ENCODE results near the gene KRTAP10-2. TPM values are rescaled to one million over a fixed set of nuclear protein-coding genes. Genes with fewer than 3 reads are reported as not detected.

KRTAP10-2 gene
- total and polyA plus RNA-seq, 2 experiments from 2014 or later: 0.24 TPM; not detected in 1

GRCh38 chr21:44598061-44598460 is 46.8 kb upstream of the KRTAP10-2 start (continued):
- no peak for TF ChIP-seq REST (IDR thresholded peaks at IDR 0.05; ENCODE audit: unreplicated experiment)
- TF ChIP-seq CREB1 (CRISPR knock-in tag; IDR thresholded peaks at IDR 0.05; ENCODE audit: low read depth): no peak
- no peak for TF ChIP-seq EZH2 (IDR thresholded peaks at IDR 0.05; ENCODE audit: low read depth, unreplicated experiment)
- no peak for TF ChIP-seq ZNF462 (CRISPR knock-in tag; IDR thresholded peaks at IDR 0.05)

GRCh38 chr21:44596068-44596725 is 44.9 kb upstream of the KRTAP10-2 start:
- Histone ChIP-seq H3K27ac (ENCODE audit: low read depth) (no peak overlapping the region), H3K27me3 (ENCODE audit: insufficient read depth) (no peaks in the 10 kb centered on the region), H3K4me1 (ENCODE audit: insufficient read depth) (peaks cover 20% of the 10 kb centered on the region), H2AFZ (no peak overlapping the region; the same call in 1 of the 2 replicates), H3K9me2 (ENCODE audit: insufficient read depth) (no peaks in the 10 kb centered on the region), H4K20me1 (replicated peaks; ENCODE audit: insufficient read depth) (no peaks in the 10 kb centered on the region), H3K4me2 (no peak overlapping the region), H3K36me3 (ENCODE audit: insufficient read depth) (no peaks in the 10 kb centered on the region), H3K79me2 (replicated peaks; ENCODE audit: insufficient read depth) (no peaks in the 10 kb centered on the region), H3K4me3 (no peak overlapping the region), H3F3A (replicated peaks; ENCODE audit: low read depth) (0 out of 2 replicates have a peak, but pooled peaks cover 4% of the 10 kb centered on the region)
- peaks cover 6% of the 10 kb centered on the region for H3K27me3 Mint-ChIP-seq (ENCODE audit: insufficient read depth, low read depth, poor library complexity)
- peaks cover 5% of the 10 kb centered on the region; the same call in 1 of the 3 replicates for H3K9me3 Mint-ChIP-seq
- H3K4me3 Mint-ChIP-seq: no peak overlapping the region
- ATAC-seq: no peak
- H3K36me3 Mint-ChIP-seq (ENCODE audit: low read depth): no peaks in the 10 kb centered on the region
- no peak for DNase-seq (ENCODE audit: low spot score)
- peaks cover 36% of the 10 kb centered on the region for H3K4me1 Mint-ChIP-seq
- H3K27ac Mint-ChIP-seq: no peak overlapping the region
- TF ChIP-seq CTCF (conservative IDR thresholded peaks at IDR 0.05; ENCODE audit: low read depth in 2 of 2): no peak
- TF ChIP-seq JUNB (IDR thresholded peaks at IDR 0.05; ENCODE audit: unreplicated experiment): no peak
- no peak for TF ChIP-seq EZH2phosphoT487 (IDR thresholded peaks at IDR 0.05; ENCODE audit: unreplicated experiment)
- TF ChIP-seq EZH2 (IDR thresholded peaks at IDR 0.05; ENCODE audit: low read depth, unreplicated experiment): no peak
- TF ChIP-seq ETS1 (IDR thresholded peaks at IDR 0.05): no peak
- TF ChIP-seq POLR2AphosphoS5 (IDR thresholded peaks at IDR 0.05; ENCODE audit: low read depth): no peak

Measured in GM23338 (cell line).